ENCODE data around the gene F13A1.
"Not testable (repeated sequence)": the region's sequence is repeated elsewhere in the genome, so short reads cannot be mapped to it uniquely, and the experiment has no call there.

The F13A1 gene

GRCh38 chr6:6314596-6314995 lies 5.9 kb downstream of the F13A1 start:
- TF ChIP-seq, protein P1, sequence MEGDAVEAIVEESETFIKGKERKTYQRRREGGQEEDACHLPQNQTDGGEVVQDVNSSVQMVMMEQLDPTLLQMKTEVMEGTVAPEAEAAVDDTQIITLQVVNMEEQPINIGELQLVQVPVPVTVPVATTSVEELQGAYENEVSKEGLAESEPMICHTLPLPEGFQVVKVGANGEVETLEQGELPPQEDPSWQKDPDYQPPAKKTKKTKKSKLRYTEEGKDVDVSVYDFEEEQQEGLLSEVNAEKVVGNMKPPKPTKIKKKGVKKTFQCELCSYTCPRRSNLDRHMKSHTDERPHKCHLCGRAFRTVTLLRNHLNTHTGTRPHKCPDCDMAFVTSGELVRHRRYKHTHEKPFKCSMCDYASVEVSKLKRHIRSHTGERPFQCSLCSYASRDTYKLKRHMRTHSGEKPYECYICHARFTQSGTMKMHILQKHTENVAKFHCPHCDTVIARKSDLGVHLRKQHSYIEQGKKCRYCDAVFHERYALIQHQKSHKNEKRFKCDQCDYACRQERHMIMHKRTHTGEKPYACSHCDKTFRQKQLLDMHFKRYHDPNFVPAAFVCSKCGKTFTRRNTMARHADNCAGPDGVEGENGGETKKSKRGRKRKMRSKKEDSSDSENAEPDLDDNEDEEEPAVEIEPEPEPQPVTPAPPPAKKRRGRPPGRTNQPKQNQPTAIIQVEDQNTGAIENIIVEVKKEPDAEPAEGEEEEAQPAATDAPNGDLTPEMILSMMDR (IDR thresholded peaks at IDR 0.05; ENCODE audit: low read depth, low read length) = no peak
- in situ Hi-C loops (cut with HindIII; ENCODE audit: low sequenced_read_pairs) = no loop called here
- H3K4me3 ChIP-seq (ENCODE audit: low read depth, low read length) = no peak overlapping the region
- DNase-seq (ENCODE audit: low read depth, low spot score) = no peak

- TF ChIP-seq, protein P1 (IDR thresholded peaks at IDR 0.05; ENCODE audit: low read depth, low read length) = no peak
- in situ Hi-C loops (cut with HindIII; ENCODE audit: low sequenced_read_pairs) = no loop called here
- H3K4me3 ChIP-seq (ENCODE audit: low read depth, low read length) = no peak overlapping the region
- DNase-seq (ENCODE audit: low read depth, low spot score) = no peak
Measured at GRCh38 chr6:6312901-6313441, 7.5 kb downstream of the F13A1 start.

- DNase-seq (ENCODE audit: low read depth, low spot score) = no peak
- H3K4me3 ChIP-seq (ENCODE audit: low read depth, low read length) = no peak overlapping the region
- TF ChIP-seq, protein P1 (IDR thresholded peaks at IDR 0.05; ENCODE audit: low read depth, low read length) = no peak
- in situ Hi-C loops (cut with HindIII; ENCODE audit: low sequenced_read_pairs) = no loop called here
Measured at GRCh38 chr6:6305575-6305974, 14.9 kb downstream of the F13A1 start.

GRCh38 chr6:6300383-6300782 lies 20.1 kb downstream of the F13A1 start:
- DNase-seq (ENCODE audit: low read depth, low spot score); in situ Hi-C loops (cut with HindIII; ENCODE audit: low sequenced_read_pairs); H3K4me3 ChIP-seq (ENCODE audit: low read depth, low read length): not testable (repeated sequence)

GRCh38 chr6:6293317-6293716 lies 27.1 kb downstream of the F13A1 start:
- no peak overlapping the region for H3K4me3 ChIP-seq (ENCODE audit: low read depth, low read length)
- TF ChIP-seq, protein P1 (IDR thresholded peaks at IDR 0.05; ENCODE audit: low read depth, low read length) = no peak
- in situ Hi-C loops (cut with HindIII; ENCODE audit: low sequenced_read_pairs) = no loop called here
- DNase-seq (ENCODE audit: low read depth, low spot score) = no peak

GRCh38 chr6:6287415-6287814 lies 33.0 kb downstream of the F13A1 start:
- DNase-seq (ENCODE audit: low read depth, low spot score) = no peak
- in situ Hi-C loops (cut with HindIII; ENCODE audit: low sequenced_read_pairs) = no loop called here
- H3K4me3 ChIP-seq (ENCODE audit: low read depth, low read length) = no peak overlapping the region
- TF ChIP-seq, protein P1 (IDR thresholded peaks at IDR 0.05; ENCODE audit: low read depth, low read length) = no peak

DNA sequence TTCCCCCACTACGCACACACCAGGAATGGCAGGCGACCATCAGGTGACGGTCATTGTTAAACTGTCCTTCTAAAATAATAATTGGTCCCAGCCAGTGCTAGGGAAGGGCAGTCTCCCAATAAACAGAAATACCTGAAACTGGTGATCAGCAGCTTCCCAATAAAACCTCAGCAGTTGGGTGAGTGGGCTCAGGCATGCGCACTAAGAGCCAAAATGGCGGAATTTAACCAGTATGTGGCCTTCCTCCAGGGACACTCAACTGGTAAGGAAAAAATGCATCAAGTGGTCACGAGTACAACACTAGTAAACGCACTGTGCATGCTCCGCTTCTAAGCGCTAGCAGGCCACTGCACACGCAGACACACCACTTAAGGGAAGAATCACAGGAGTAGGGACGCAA lies 34.8 kb downstream of the F13A1 start:
- in situ Hi-C loops (cut with HindIII; ENCODE audit: low sequenced_read_pairs) = no loop called here
- TF ChIP-seq, protein P1 (IDR thresholded peaks at IDR 0.05; ENCODE audit: low read depth, low read length) = no peak
- no peak overlapping the region for H3K4me3 ChIP-seq (ENCODE audit: low read depth, low read length)
- DNase-seq (ENCODE audit: low read depth, low spot score) = no peak

All from astrocyte of the spinal cord (primary cell).